H1 (cell line): ENCODE results near the gene DRC3. TPM values are rescaled to one million over a fixed set of nuclear protein-coding genes. Genes with fewer than 3 reads are reported as not detected.

Source experiments
- CTCF ChIA-PET: fragments of 300-600 bp; sonication (Branson Sonifier 250); formaldehyde crosslinking; loops from one replicate; lab custom pipeline; 2021; ENCODE audit not compliant: partially characterized antibody; lab: Charles Lee
- POLR2A ChIA-PET: fragments of 300-600 bp; sonication (Branson Sonifier 250); formaldehyde crosslinking; loops from one replicate; lab custom pipeline; 2021; ENCODE audit warnings: inconsistent platforms; ENCODE audit not compliant: partially characterized antibody; lab: Charles Lee
- DNase-seq, 2 experiments: peaks; one replicate each; pipeline versions ENCODE4 v3.0.0 to v3.0.0-alpha.2; 2010 to 2022; ENCODE audit warnings: low spot score in 2 of 2, low read depth in 1 of 2, mixed read lengths in 1 of 2
- FAIRE-seq: peaks from 2 replicates; lab custom pipeline; 2011; peaks lifted over from hg19 to GRCh38; lab: Jason Lieb, UNC
- H2AFZ ChIP-seq: 2 replicates; pipeline ENCODE4 v1.8.1; 2012; ENCODE audit warnings: low read length, inconsistent platforms
- H2AK5ac ChIP-seq: 2 replicates; pipeline ENCODE4 v1.6.1; 2013; ENCODE audit warnings: low read depth, low read length
- H2BK120ac ChIP-seq: replicated peaks from 2 replicates; pipeline ENCODE3; 2013; ENCODE audit warnings: low read depth, low read length, inconsistent platforms
- H2BK12ac ChIP-seq: 2 replicates; pipeline ENCODE4 v1.6.1; 2013; ENCODE audit warnings: low read depth, low read length
- H2BK15ac ChIP-seq: 2 replicates; pipeline ENCODE4 v1.6.1; 2013; ENCODE audit warnings: low read length
- H2BK20ac ChIP-seq: 2 replicates; pipeline ENCODE4 v1.6.1; 2013; ENCODE audit warnings: low read length
- H2BK5ac ChIP-seq: 2 replicates; pipeline ENCODE4 v1.6.1; 2013; ENCODE audit warnings: low read depth, low read length
- H3K14ac ChIP-seq: 2 replicates; pipeline ENCODE4 v1.6.1; 2013; ENCODE audit warnings: inconsistent platforms; ENCODE audit not compliant: insufficient read length
- H3K18ac ChIP-seq: 2 replicates; pipeline ENCODE4 v1.6.1; 2013; ENCODE audit warnings: low read length; ENCODE audit errors: extremely low read depth
- H3K23ac ChIP-seq: 2 replicates; pipeline ENCODE4 v1.6.1; 2013; ENCODE audit warnings: inconsistent platforms; ENCODE audit not compliant: insufficient read length
- H3K23me2 ChIP-seq: 2 replicates; pipeline ENCODE4 v1.6.1; 2013; ENCODE audit warnings: low read depth, low read length
- H3K27ac ChIP-seq: 2 replicates; pipeline ENCODE4 v1.6.1; 2011; ENCODE audit warnings: low read depth, low read length, inconsistent platforms
- H3K27me3 ChIP-seq, 4 experiments: replicated peaks in 1 of 4; 1 replicate in 1 of 4; 2 replicates in 3 of 4; pipeline versions ENCODE4 v1.6.1 to v1.8.1; 2011 to 2013; ENCODE audit warnings: low read length in 3 of 4, mild to moderate bottlenecking in 3 of 4, inconsistent platforms in 2 of 4, mixed read lengths in 2 of 4, moderate library complexity in 1 of 4; ENCODE audit not compliant: control insufficient read depth in 3 of 4, insufficient read depth in 3 of 4; ENCODE audit errors: extremely low read depth in 1 of 4
- H3K36me3 ChIP-seq, 4 experiments: 2 replicates each; pipeline versions ENCODE4 v1.6.1 to v1.8.1; 2011 to 2013; ENCODE audit warnings: mild to moderate bottlenecking in 4 of 4, low read length in 3 of 4, moderate library complexity in 2 of 4, control low read depth in 1 of 4, inconsistent platforms in 1 of 4; ENCODE audit not compliant: insufficient read depth in 4 of 4, control insufficient read depth in 2 of 4
- H3K4ac ChIP-seq: replicated peaks from 2 replicates; pipeline ENCODE3; 2013; ENCODE audit warnings: low read length, low read depth, mixed read lengths, inconsistent platforms; ENCODE audit not compliant: insufficient read length
- H3K4me1 ChIP-seq, 4 experiments: replicated peaks in 1 of 4; 1 replicate in 1 of 4; 2 replicates in 3 of 4; pipeline versions ENCODE4 v1.6.1 to v1.8.1; 2011 to 2013; ENCODE audit warnings: low read length in 3 of 4, inconsistent platforms in 2 of 4, mixed read lengths in 1 of 4; ENCODE audit not compliant: insufficient read depth in 4 of 4, control insufficient read depth in 3 of 4
- H3K4me2 ChIP-seq, 2 experiments: 2 replicates each; pipeline versions ENCODE4 v1.6.1 to v1.8.1; 2011 to 2013; ENCODE audit warnings: low read depth in 2 of 2, low read length in 2 of 2, control low read depth in 1 of 2, inconsistent platforms in 1 of 2, mild to moderate bottlenecking in 1 of 2; ENCODE audit not compliant: insufficient read depth in 1 of 2
- H3K4me3 ChIP-seq, 4 experiments: fragments of 200-600, 300-600 bp in 1 of 4; sonication (generic), shearing (Covaris generic), sonication (Bioruptor Twin) in 1 of 4; 2 replicates each; pipeline versions ENCODE4 v1.5.1 to v1.8.1; 2011 to 2016; ENCODE audit warnings: low read length in 4 of 4, low read depth in 3 of 4, control low read depth in 2 of 4, inconsistent platforms in 2 of 4, mild to moderate bottlenecking in 2 of 4, mixed read lengths in 1 of 4, moderate library complexity in 1 of 4; ENCODE audit not compliant: insufficient read depth in 2 of 4; ENCODE audit errors: extremely low read depth in 1 of 4
- H3K56ac ChIP-seq: replicated peaks from 2 replicates; pipeline ENCODE3; 2013; ENCODE audit warnings: low read depth, mild to moderate bottlenecking, mixed read lengths, low read length, inconsistent platforms; ENCODE audit not compliant: insufficient read length
- H3K79me1 ChIP-seq: 2 replicates; pipeline ENCODE4 v1.6.1; 2013; ENCODE audit warnings: low read depth, low read length, control low read depth
- H3K79me2 ChIP-seq, 2 experiments: 2 replicates each; pipeline versions ENCODE4 v1.6.1 to v1.8.1; 2012 to 2013; ENCODE audit warnings: low read length in 2 of 2, mild to moderate bottlenecking in 2 of 2, inconsistent platforms in 1 of 2; ENCODE audit not compliant: insufficient read depth in 2 of 2, control insufficient read depth in 1 of 2
- H3K9ac ChIP-seq, 4 experiments: replicated peaks in 1 of 4; 1 replicate in 1 of 4; 2 replicates in 3 of 4; pipeline versions ENCODE4 v1.6.1 to v1.8.1; 2011 to 2013; ENCODE audit warnings: low read depth in 3 of 4, low read length in 3 of 4, control low read depth in 2 of 4, mild to moderate bottlenecking in 2 of 4, moderate library complexity in 2 of 4, inconsistent platforms in 1 of 4; ENCODE audit errors: extremely low read depth in 1 of 4
- H3K9me3 ChIP-seq, 2 experiments: 2 replicates each; pipeline versions ENCODE4 v1.6.1 to v1.8.1; 2012 to 2013; ENCODE audit warnings: mild to moderate bottlenecking in 2 of 2, moderate library complexity in 2 of 2, control low read depth in 1 of 2, inconsistent platforms in 1 of 2, low read depth in 1 of 2, low read length in 1 of 2, mixed read lengths in 1 of 2; ENCODE audit not compliant: insufficient read depth in 2 of 2
- H4K20me1 ChIP-seq, 2 experiments: replicated peaks in 1 of 2; 2 replicates each; pipeline versions ENCODE3 to v1.8.1; 2011 to 2013; ENCODE audit warnings: inconsistent platforms in 2 of 2, low read length in 2 of 2, mild to moderate bottlenecking in 1 of 2; ENCODE audit not compliant: insufficient read depth in 2 of 2, control insufficient read depth in 1 of 2
- H4K5ac ChIP-seq: 2 replicates; pipeline ENCODE4 v1.6.1; 2013; ENCODE audit warnings: low read length, low read depth, mixed read lengths, inconsistent platforms; ENCODE audit not compliant: insufficient read length
- H4K8ac ChIP-seq: 2 replicates; pipeline ENCODE4 v1.8.0; 2013; ENCODE audit warnings: mild to moderate bottlenecking, moderate library complexity, low read length, inconsistent platforms; ENCODE audit not compliant: insufficient read depth; ENCODE audit errors: extremely low read depth
- H4K91ac ChIP-seq: replicated peaks from 2 replicates; pipeline ENCODE3; 2013; ENCODE audit warnings: low read length, mixed read lengths, inconsistent platforms; ENCODE audit not compliant: insufficient read length
- FOSL1 ChIP-seq: IDR thresholded peaks from 2 replicates; pipeline ENCODE4 v1.6.1; 2011; ENCODE audit warnings: mild to moderate bottlenecking, low read depth, low read length, moderate library complexity; ENCODE audit not compliant: insufficient read depth
- GTF2F1 ChIP-seq: IDR thresholded peaks from 2 replicates; pipeline ENCODE4 v1.6.1; 2012; ENCODE audit warnings: low read depth, low read length, improper control_type of control experiment, borderline replicate concordance
- HDAC6 ChIP-seq: IDR thresholded peaks from one replicate; pipeline ENCODE4 v1.7.1; 2012; ENCODE audit warnings: low read depth, mild to moderate bottlenecking, inconsistent platforms, low read length, moderate library complexity
- KDM4A ChIP-seq: IDR thresholded peaks from one replicate; pipeline ENCODE4 v1.7.1; 2012; ENCODE audit warnings: low read depth, mild to moderate bottlenecking, moderate library complexity, low read length, inconsistent platforms; ENCODE audit not compliant: severe bottlenecking
- PHF8 ChIP-seq: fragments of 200-600 bp; sonication (generic); conservative IDR thresholded peaks from 2 replicates; pipeline ENCODE4 v1.7.1; 2012; ENCODE audit warnings: low read depth, mild to moderate bottlenecking, inconsistent platforms, low read length, moderate library complexity
- RXRA ChIP-seq: IDR thresholded peaks from 2 replicates; pipeline ENCODE4 v1.6.1; 2011; ENCODE audit warnings: low read depth, mild to moderate bottlenecking, low read length, moderate library complexity; ENCODE audit not compliant: insufficient read depth
- SAP30 ChIP-seq: fragments of 300-600 bp; sonication (generic); IDR thresholded peaks from 2 replicates; pipeline ENCODE4 v1.7.1; 2012; ENCODE audit warnings: low read length, moderate library complexity, mild to moderate bottlenecking, inconsistent platforms; ENCODE audit not compliant: insufficient read depth, insufficient replicate concordance
- WGBS, 2 experiments: shearing (Covaris generic) in 1 of 2; methylation state at CpG; one replicate each; pipeline versions ENCODE4 v1.1.6 to v1.1.7; 2013 to 2015; ENCODE audit warnings: low lambda C conversion rate in 2 of 2, mixed read lengths in 2 of 2, inconsistent platforms in 1 of 2, low coverage in 1 of 2, missing lambda C conversion rate in 1 of 2; ENCODE audit not compliant: insufficient replicate concordance in 2 of 2, insufficient coverage in 1 of 2, insufficient read length in 1 of 2; ENCODE audit errors: extremely low coverage in 1 of 2, missing lambda C conversion rate in 1 of 2; 5-methylcytosine and 5-hydroxymethylcytosine counted together
- polyA plus RNA-seq, 7 experiments: library from polyadenylated mRNA; depleted of rRNA in 3 of 7; stranded (reverse) in 5 of 7; unstranded in 2 of 7; fragments of >200 nt in 5 of 7; fragments of 200-250 nt in 2 of 7; gene quantifications; 1 replicate in 5 of 7; 2 replicates in 1 of 7; 4 replicates in 1 of 7; pipeline versions ENCODE4 v1.2.1 to v1.2.3, GENCODE V29; 2011 to 2013; ENCODE audit warnings: missing spikeins in 2 of 7, mixed read lengths in 2 of 7
- total RNA-seq: library from RNA; stranded (reverse); fragmentation: NEBNext Ultra II Directional; extraction: Animal tissue kit (Norgen Biotek cat#: 25700); gene quantifications from 2 replicates; pipeline ENCODE4 v1.2.1, GENCODE V29; 2021
- TF ChIP-seq, protein P1 (sequence below): IDR thresholded peaks from 2 replicates; pipeline ENCODE4 v1.6.1; 2012; ENCODE audit warnings: inconsistent platforms

DRC3 gene
- total and polyA plus RNA-seq, 2 of the 8 experiments (the other 6 are each of a cell fraction or from before 2014, with no cell fraction given): 0.59 TPM; not detected in 1

DNA sequence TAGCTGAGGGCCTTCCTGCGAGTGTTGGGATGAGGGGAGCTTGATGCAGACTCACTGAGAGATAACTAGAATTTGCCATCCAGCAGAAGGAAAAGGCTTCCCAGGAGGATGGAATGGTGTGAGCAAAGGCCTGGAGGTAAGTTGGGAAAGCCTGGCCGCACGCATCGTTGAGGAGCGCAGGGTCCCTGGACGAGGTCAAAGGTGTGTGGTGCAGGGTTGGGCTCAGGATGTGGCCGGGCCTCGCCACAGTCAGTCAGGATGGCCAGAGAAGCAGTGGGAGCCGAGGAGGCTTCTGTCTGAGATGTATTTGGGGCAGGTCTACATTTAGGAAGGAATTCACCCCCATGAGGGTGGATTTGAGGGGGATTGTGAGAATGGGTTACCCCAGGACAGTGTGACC is 16.4 kb downstream of the DRC3 start:
- H3K4ac ChIP-seq: no peak overlapping the region
- no peak overlapping the region for H2BK120ac ChIP-seq
- H2BK20ac ChIP-seq: no peak overlapping the region
- no peak overlapping the region for H3K18ac ChIP-seq
- no peak overlapping the region for H3K4me2 ChIP-seq
- no peaks in the 10 kb centered on the region for H3K79me1 ChIP-seq
- no peak overlapping the region for H3K27ac ChIP-seq
- H2AFZ ChIP-seq: no peak overlapping the region
- FAIRE-seq: no peak
- WGBS, 2 experiments: 96% methylated on average over 9 of the region's 9 CpGs; no CpG with 5 or more reads in 1 of the 2 experiments
- no peak overlapping the region for H4K91ac ChIP-seq
- POLR2A ChIA-PET: interaction anchor here (1.0 kb wide), 1 partner anchor 12 kb away, joined by 3 read pairs; no protein-coding TSS in a partner anchor
- no peak overlapping the region for H3K9ac ChIP-seq
- H3K23me2 ChIP-seq: no peaks in the 10 kb centered on the region
- H3K4me3 ChIP-seq: no peak overlapping the region
- H4K8ac ChIP-seq: no peak overlapping the region
- H3K79me2 ChIP-seq: no peaks in the 10 kb centered on the region
- no peaks in the 10 kb centered on the region; a peak in 1 of 7 replicates for H3K27me3 ChIP-seq
- TF ChIP-seq, protein P1, sequence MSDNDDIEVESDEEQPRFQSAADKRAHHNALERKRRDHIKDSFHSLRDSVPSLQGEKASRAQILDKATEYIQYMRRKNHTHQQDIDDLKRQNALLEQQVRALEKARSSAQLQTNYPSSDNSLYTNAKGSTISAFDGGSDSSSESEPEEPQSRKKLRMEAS: no peak
- TF ChIP-seq FOSL1 (no peak), SAP30 (no peak), GTF2F1 (no peak), PHF8 (no peak), KDM4A (no peak), RXRA (no peak), HDAC6 (no peak)
- TF ChIP-seq, all 59 proteins: peak for 0
- H2AK5ac ChIP-seq: no peak overlapping the region
- H3K14ac ChIP-seq: no peak overlapping the region
- no peaks in the 10 kb centered on the region for H3K9me3 ChIP-seq
- H3K36me3 ChIP-seq: no peaks in the 10 kb centered on the region
- H4K20me1 ChIP-seq: no peaks in the 10 kb centered on the region
- no peak for DNase-seq
- H4K5ac ChIP-seq: no peak overlapping the region
- H3K23ac ChIP-seq: no peak overlapping the region
- no peak overlapping the region for H2BK5ac ChIP-seq
- H2BK15ac ChIP-seq: no peak overlapping the region
- CTCF ChIA-PET: interaction anchor here (0.5 to 1.7 kb wide), 4 partner anchors 11 to 68 kb away, joined by 4 to 6 read pairs (median 4); no protein-coding TSS in a partner anchor
- H3K4me1 ChIP-seq: peaks cover 0 to 2% (median 0%) of the 10 kb centered on the region in 4 experiments; a peak in 2 of 7 replicates
- H2BK12ac ChIP-seq: no peak overlapping the region
- H3K56ac ChIP-seq: no peak overlapping the region
